Liver (tissue), 3 donors: Measurements from ENCODE around the gene OR2AT4.

Source experiments
- FOXA1 ChIP-seq: IDR thresholded peaks from 2 replicates; pipeline ENCODE4 v1.6.1; 2016; ENCODE audit warnings: antibody characterized with exemption
- GABPA ChIP-seq, 2 donors: IDR thresholded peaks in 1 of 2; conservative IDR thresholded peaks in 1 of 2; 2 replicates each; pipeline ENCODE4 v1.6.1; 2016; ENCODE audit warnings: antibody characterized with exemption in 2 of 2, mild to moderate bottlenecking in 1 of 2, moderate library complexity in 1 of 2
- YY1 ChIP-seq: IDR thresholded peaks from 2 replicates; pipeline ENCODE4 v1.6.1; 2016; ENCODE audit warnings: antibody characterized with exemption, mild to moderate bottlenecking
- TF ChIP-seq, protein P1 (sequence below): fragments of 150-350 bp; IDR thresholded peaks from 2 replicates; pipeline ENCODE4 v1.5.1; 2017; ENCODE audit warnings: improper control_type of control experiment, low read depth, low read length; ENCODE audit not compliant: missing input control
- TF ChIP-seq, protein P2 (sequence below): IDR thresholded peaks from 2 replicates; pipeline ENCODE4 v1.6.1; 2016; ENCODE audit warnings: antibody characterized with exemption
- donor health status: healthy.
- donor health status: healthy.

DNA sequence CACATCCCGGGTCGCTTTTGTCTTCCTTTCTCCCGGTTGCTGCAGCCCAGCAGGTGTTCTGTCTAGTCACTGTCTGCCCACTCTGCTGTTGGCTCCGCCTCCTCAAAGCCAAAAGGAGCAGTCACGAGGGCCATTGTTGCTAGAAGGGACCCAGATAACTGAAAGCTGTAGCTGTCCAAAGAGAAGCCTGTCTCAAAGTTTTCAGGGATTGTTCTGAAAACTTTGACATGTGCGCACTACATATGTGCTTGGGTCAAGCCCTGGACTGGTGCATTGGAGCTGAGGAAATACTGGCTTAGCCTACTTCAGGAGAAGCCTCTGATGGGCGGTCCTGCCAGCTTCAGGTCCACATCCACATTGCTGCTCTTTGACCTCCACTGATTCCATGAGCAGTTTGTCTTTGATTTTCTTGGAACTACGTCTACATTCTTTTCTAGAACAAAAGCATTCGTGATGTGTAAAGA, 8.8 kb upstream of the OR2AT4 start:
- TF ChIP-seq, protein P1, sequence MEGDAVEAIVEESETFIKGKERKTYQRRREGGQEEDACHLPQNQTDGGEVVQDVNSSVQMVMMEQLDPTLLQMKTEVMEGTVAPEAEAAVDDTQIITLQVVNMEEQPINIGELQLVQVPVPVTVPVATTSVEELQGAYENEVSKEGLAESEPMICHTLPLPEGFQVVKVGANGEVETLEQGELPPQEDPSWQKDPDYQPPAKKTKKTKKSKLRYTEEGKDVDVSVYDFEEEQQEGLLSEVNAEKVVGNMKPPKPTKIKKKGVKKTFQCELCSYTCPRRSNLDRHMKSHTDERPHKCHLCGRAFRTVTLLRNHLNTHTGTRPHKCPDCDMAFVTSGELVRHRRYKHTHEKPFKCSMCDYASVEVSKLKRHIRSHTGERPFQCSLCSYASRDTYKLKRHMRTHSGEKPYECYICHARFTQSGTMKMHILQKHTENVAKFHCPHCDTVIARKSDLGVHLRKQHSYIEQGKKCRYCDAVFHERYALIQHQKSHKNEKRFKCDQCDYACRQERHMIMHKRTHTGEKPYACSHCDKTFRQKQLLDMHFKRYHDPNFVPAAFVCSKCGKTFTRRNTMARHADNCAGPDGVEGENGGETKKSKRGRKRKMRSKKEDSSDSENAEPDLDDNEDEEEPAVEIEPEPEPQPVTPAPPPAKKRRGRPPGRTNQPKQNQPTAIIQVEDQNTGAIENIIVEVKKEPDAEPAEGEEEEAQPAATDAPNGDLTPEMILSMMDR: no peak
- TF ChIP-seq, protein P2, sequence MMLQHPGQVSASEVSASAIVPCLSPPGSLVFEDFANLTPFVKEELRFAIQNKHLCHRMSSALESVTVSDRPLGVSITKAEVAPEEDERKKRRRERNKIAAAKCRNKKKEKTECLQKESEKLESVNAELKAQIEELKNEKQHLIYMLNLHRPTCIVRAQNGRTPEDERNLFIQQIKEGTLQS: no peak
- TF ChIP-seq YY1: no peak
- TF ChIP-seq FOXA1: no peak
- no peak for TF ChIP-seq GABPA (IDR thresholded peaks at IDR 0.05 in 1 of 2, conservative IDR thresholded peaks at IDR 0.05 in 1 of 2)
